HG03103 (cell line): ENCODE data around the gene GSE1.
"Not testable (repeated sequence)": the region's sequence is repeated elsewhere in the genome, so short reads cannot be mapped to it uniquely, and the experiment has no call there.

Experiments used
- ATAC-seq: cut with Tn5 transposase; IDR thresholded peaks from one replicate; pipeline ENCODE4 v1.9.1; 2021; ENCODE audit warnings: low read depth; ENCODE audit not compliant: unreplicated experiment

GSE1 gene

GRCh38 chr16:85589688-85590505 lies 23.2 kb upstream of the GSE1 start:
- ATAC-seq = no peak

- ATAC-seq = no peak
These were observed 22.7 kb upstream of the GSE1 start for GRCh38 chr16:85590506-85590832.

- ATAC-seq = no peak
These were observed 21.7 kb upstream of the GSE1 start for GRCh38 chr16:85591381-85591780.

GRCh38 chr16:85592277-85592676 lies 20.8 kb upstream of the GSE1 start:
- ATAC-seq = not testable (repeated sequence)

- ATAC-seq = no peak
These were observed 20.2 kb upstream of the GSE1 start for GRCh38 chr16:85592700-85593493.

- no peak for ATAC-seq
These were observed 19.5 kb upstream of the GSE1 start for GRCh38 chr16:85593494-85594221.

GRCh38 chr16:85594273-85594977 lies 18.7 kb upstream of the GSE1 start:
- ATAC-seq = no peak

- ATAC-seq = no peak
These were observed 18.0 kb upstream of the GSE1 start for GRCh38 chr16:85594978-85595661.

- ATAC-seq = no peak
These were observed 17.2 kb upstream of the GSE1 start for GRCh38 chr16:85595812-85596502.

- no peak for ATAC-seq
These were observed 15.0 kb upstream of the GSE1 start for GRCh38 chr16:85598141-85598540.

- ATAC-seq = no peak
These were observed 13.0 kb upstream of the GSE1 start for GRCh38 chr16:85600078-85600477.

- ATAC-seq = no peak
These were observed 12.4 kb upstream of the GSE1 start for GRCh38 chr16:85600530-85601271.

GRCh38 chr16:85601272-85601639 lies 11.9 kb upstream of the GSE1 start:
- ATAC-seq = no peak

GRCh38 chr16:85601730-85602401 lies 11.3 kb upstream of the GSE1 start:
- ATAC-seq = no peak

- no peak for ATAC-seq
These were observed 10.5 kb upstream of the GSE1 start for GRCh38 chr16:85602402-85603202.

GRCh38 chr16:85603203-85603755 lies 9.8 kb upstream of the GSE1 start:
- ATAC-seq = no peak

- ATAC-seq = no peak
These were observed 8.9 kb upstream of the GSE1 start for GRCh38 chr16:85604145-85604705.
